Measurements from ENCODE around the gene BCAS3. TPM values are rescaled to one million over a fixed set of nuclear protein-coding genes. Genes with fewer than 3 reads are reported as not detected.

BCAS3 gene
- total RNA-seq, 1 donor from 2014 or later: 75.9 TPM

DNA sequence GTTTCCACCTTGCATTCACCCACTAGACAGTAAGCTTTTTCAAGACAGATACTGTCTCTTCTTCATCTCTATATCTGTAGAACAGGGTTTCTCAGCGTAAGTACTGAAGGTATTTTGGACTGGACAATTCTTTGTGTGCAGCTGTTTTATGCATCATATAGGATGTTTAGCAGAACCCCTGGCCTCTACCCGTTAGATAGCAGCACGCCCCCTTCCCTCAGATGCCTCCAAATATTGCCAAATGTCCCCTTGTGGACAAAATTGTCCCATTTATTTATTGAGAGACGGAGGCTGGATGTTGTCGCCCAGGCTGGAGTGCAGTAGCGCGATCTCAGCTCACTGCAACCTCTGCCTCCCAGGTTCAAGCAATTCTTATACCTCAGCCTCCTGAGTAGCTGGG lies 458.6 kb downstream of the BCAS3 start:
- TF ChIP-seq, protein P1, sequence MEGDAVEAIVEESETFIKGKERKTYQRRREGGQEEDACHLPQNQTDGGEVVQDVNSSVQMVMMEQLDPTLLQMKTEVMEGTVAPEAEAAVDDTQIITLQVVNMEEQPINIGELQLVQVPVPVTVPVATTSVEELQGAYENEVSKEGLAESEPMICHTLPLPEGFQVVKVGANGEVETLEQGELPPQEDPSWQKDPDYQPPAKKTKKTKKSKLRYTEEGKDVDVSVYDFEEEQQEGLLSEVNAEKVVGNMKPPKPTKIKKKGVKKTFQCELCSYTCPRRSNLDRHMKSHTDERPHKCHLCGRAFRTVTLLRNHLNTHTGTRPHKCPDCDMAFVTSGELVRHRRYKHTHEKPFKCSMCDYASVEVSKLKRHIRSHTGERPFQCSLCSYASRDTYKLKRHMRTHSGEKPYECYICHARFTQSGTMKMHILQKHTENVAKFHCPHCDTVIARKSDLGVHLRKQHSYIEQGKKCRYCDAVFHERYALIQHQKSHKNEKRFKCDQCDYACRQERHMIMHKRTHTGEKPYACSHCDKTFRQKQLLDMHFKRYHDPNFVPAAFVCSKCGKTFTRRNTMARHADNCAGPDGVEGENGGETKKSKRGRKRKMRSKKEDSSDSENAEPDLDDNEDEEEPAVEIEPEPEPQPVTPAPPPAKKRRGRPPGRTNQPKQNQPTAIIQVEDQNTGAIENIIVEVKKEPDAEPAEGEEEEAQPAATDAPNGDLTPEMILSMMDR (IDR thresholded peaks at IDR 0.05): no peak
- intact Hi-C loops (cut with DNase I): no loop called here
- H3K4me3 ChIP-seq: no peak overlapping the region

DNA sequence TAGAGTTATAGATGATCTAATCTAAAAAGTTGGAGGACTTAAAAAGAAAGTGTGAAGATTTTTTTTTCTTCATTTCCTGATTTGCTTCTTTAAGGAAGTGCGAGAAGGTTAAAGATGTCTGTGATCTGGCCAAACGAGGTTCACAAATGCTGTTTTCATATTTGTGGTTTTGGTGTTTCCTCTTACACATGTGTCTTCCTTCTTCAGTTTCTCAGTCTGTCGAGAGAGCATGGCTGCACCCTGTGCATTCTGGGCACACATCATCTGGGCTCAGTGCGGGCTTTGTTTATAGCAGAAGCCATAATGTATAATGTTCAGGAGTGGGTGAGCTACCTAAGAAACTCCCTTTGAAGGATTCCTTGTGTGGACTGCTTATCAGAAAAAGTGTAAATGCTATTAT lies 461.6 kb downstream of the BCAS3 start:
- intact Hi-C loops (cut with DNase I): no loop called here
- no peaks in the 10 kb centered on the region for H3K36me3 ChIP-seq
- no peaks in the 10 kb centered on the region for H3K27me3 ChIP-seq
- peaks cover 0 to 2% of the 10 kb centered on the region in 2 donors for H3K4me1 ChIP-seq
- H3K9me3 ChIP-seq: no peaks in the 10 kb centered on the region
- no peak overlapping the region for H3K4me3 ChIP-seq
- TF ChIP-seq, protein P1 (IDR thresholded peaks at IDR 0.05): no peak
- no peak overlapping the region for H3K27ac ChIP-seq
- DNase-seq (ENCODE audit: low spot score in 2 of 2): no peak

More for the DNA sequence above, 458.6 kb downstream of the BCAS3 start:
- Histone ChIP-seq H3K27me3 (no peaks in the 10 kb centered on the region), H3K9me3 (no peaks in the 10 kb centered on the region), H3K36me3 (no peaks in the 10 kb centered on the region), H3K4me1 (peaks cover 0 to 8% of the 10 kb centered on the region in 2 donors), H3K27ac (no peak overlapping the region)
- no peak for DNase-seq (ENCODE audit: low spot score in 2 of 2)

DNA sequence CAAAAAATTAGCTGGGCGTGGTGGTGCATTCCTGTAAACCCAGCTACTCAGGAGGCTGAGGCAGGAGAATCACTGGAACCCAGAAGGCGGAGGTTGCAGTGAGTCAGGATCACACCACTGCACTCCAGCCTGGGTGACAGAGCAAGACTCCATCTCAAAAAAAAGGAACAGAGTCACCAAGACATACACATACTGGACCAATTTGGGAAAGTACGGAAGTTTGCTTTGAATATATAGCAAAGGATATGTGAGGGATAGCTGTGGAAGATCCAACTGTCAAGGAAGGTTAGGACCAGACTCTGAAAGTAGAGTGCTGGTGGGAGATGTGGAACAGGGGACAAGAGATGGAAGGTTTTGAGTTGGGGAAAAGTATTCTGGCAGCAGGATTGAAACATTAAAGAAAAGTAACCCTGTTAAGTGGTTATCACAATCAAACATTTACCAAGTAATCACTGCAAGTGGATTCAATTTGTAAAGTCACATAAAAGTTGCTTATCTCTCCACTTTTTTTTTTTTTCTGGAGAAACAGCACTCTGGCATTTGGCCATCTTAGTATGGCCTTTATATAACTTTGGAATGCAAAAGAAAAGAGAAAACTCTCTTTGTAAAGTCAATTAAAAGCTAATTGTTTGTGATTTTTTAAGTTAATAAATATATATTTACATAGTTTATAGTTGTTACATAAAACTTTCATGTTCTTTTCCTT lies 462.6 kb downstream of the BCAS3 start:
- H3K9me3 ChIP-seq: no peaks in the 10 kb centered on the region
- no peak overlapping the region for H3K4me3 ChIP-seq
- H3K36me3 ChIP-seq: no peaks in the 10 kb centered on the region
- no peak overlapping the region for H3K27ac ChIP-seq
- H3K27me3 ChIP-seq: no peaks in the 10 kb centered on the region
- H3K4me1 ChIP-seq: peaks cover 0 to 2% of the 10 kb centered on the region in 2 donors
- intact Hi-C loops (cut with DNase I): no loop called here
- TF ChIP-seq, protein P1 (IDR thresholded peaks at IDR 0.05): no peak
- DNase-seq (ENCODE audit: low spot score in 2 of 2): no peak

DNA sequence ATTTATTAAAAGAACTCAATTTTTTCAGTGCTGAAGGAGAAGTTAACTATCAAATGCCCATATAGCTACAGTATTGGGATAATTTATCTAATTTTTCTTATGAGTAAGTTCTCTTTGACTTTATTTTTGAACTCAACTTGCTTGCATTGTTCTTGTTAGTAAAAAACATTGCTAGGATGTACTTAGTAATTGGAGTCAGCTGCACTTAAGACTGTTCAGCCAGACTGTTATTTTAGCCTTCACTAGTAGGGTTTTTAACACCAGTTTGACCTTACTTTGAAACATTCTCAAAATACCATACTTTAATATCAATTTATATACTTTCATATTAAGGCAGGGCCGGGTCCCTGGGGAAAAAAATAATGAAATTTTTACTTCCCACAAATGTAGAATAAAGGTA lies 465.4 kb downstream of the BCAS3 start:
- Histone ChIP-seq H3K27me3 (no peaks in the 10 kb centered on the region), H3K4me1 (peaks cover 0 to 2% of the 10 kb centered on the region in 2 donors), H3K27ac (no peak overlapping the region), H3K36me3 (no peaks in the 10 kb centered on the region), H3K4me3 (no peak overlapping the region), H3K9me3 (no peaks in the 10 kb centered on the region)
- DNase-seq (ENCODE audit: low spot score in 2 of 2): no peak
- TF ChIP-seq, protein P1 (IDR thresholded peaks at IDR 0.05): no peak
- intact Hi-C loops (cut with DNase I): no loop called here

DNA sequence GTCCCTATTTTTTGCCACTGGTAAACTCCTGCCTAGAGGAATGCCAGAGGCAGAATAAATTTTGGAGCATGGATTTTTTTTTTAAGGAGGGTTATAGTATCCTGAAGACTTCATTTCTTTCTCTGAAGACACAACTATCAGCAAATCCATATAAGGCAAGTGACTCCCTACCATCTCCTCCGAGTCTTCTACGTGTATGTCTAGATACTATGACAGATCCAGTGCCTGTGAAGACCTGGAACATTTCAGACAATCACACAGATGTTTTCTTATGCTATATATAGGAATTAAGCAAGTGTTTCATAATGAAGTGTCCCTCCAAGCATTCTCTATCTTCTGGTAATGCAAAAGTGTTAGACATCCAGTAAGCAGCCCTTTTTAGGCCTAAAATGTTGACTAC lies 466.5 kb downstream of the BCAS3 start:
- no peaks in the 10 kb centered on the region for H3K4me1 ChIP-seq
- H3K9me3 ChIP-seq: no peaks in the 10 kb centered on the region
- no peak overlapping the region for H3K4me3 ChIP-seq
- H3K27ac ChIP-seq: no peak overlapping the region
- DNase-seq (ENCODE audit: low spot score in 2 of 2): no peak
- no peaks in the 10 kb centered on the region for H3K36me3 ChIP-seq
- TF ChIP-seq, protein P1 (IDR thresholded peaks at IDR 0.05): no peak
- intact Hi-C loops (cut with DNase I): no loop called here
- H3K27me3 ChIP-seq: no peaks in the 10 kb centered on the region
